Breast epithelium (tissue), 4 donors: Measurements from ENCODE around the gene KCNC3. TPM values are rescaled to one million over a fixed set of nuclear protein-coding genes. Genes with fewer than 3 reads are reported as not detected.

ENCODE experiments used
- DNase-seq, 2 donors: peaks; one replicate each; pipeline ENCODE4 v3.0.0-alpha.2; 2019; ENCODE audit warnings: low spot score in 2 of 2
- H3K27ac ChIP-seq, 2 donors: fragments of 200-600 bp; sonication (generic) in 1 of 2; one replicate each; pipeline ENCODE4 v1.5.1; 2016 to 2019; ENCODE audit warnings: mild to moderate bottlenecking in 1 of 2
- H3K27me3 ChIP-seq, 2 donors: fragments of 200-600 bp; sonication (generic) in 1 of 2; one replicate each; pipeline versions ENCODE4 v1.5.1 to v1.6.0; 2017 to 2019; ENCODE audit warnings: control low read depth in 1 of 2, mild to moderate bottlenecking in 1 of 2
- H3K36me3 ChIP-seq: fragments of 200-600 bp; one replicate; pipeline ENCODE4 v1.5.1; 2019
- H3K4me1 ChIP-seq, 2 donors: fragments of 200-600 bp; sonication (generic); one replicate each; pipeline ENCODE4 v1.5.1; 2016 to 2019; ENCODE audit warnings: control low read depth in 1 of 2
- H3K4me3 ChIP-seq, 3 donors: fragments of 200-600 bp; sonication (generic); 1 replicate in 2 of 3; 2 replicates in 1 of 3; pipeline ENCODE4 v1.5.1; 2016 to 2019; ENCODE audit warnings: mild to moderate bottlenecking in 3 of 3, moderate library complexity in 2 of 3
- H3K9me3 ChIP-seq, 2 donors: fragments of 200-600 bp; sonication (generic) in 1 of 2; one replicate each; pipeline ENCODE4 v1.5.1; 2016 to 2019; ENCODE audit warnings: control low read depth in 1 of 2
- CTCF ChIP-seq, 3 donors: fragments of 450-650 bp; IDR thresholded peaks; one replicate each; pipeline ENCODE4 v1.5.1; 2016 to 2017; ENCODE audit warnings: antibody characterized with exemption in 3 of 3, mild to moderate bottlenecking in 3 of 3, moderate library complexity in 3 of 3
- POLR2A ChIP-seq: fragments of 450-650 bp; IDR thresholded peaks from one replicate; pipeline ENCODE4 v1.6.1; 2016; ENCODE audit warnings: antibody characterized with exemption, mild to moderate bottlenecking, moderate library complexity
- POLR2AphosphoS5 ChIP-seq, 3 donors: sonication (generic); formaldehyde crosslinking; IDR thresholded peaks; one replicate each; pipeline ENCODE4 v1.6.1; 2017; ENCODE audit warnings: antibody characterized with exemption in 3 of 3
- intact Hi-C: fragments of 100-400 bp; cut with DNase I; formaldehyde crosslinking; loops from one replicate; pipeline ENCODE4 v1.15.1; 2023; ENCODE audit warnings: low total_unique reads
- total RNA-seq, 3 donors: library from RNA; depleted of rRNA; stranded (reverse); fragments of >200 nt; gene quantifications; one replicate each; pipeline ENCODE4 v1.1.0, GENCODE V29; 2016

The KCNC3 gene
- total RNA-seq, 3 donors from 2014 or later = 0.32 to 3.7 (median 1.6) TPM

DNA sequence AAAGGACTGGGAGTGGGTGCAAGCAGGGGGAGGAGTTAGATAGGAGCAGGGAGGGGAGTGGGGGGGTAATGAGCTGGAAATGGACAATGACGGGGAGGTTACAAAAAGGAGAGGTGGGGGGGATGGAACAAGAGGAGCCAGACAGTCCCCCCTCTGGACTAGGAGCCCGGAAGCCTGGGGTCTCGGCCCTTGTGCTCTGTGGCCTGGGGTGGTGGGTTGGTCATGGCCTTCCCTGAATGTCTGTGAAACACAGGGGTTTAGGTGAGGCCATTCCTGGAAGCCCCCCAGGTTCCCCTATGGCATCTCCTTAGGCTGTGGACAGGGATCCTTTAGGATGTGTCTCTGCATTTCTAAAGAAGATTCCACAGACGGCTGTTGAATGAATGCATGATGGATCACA lies 12.1 kb downstream of the KCNC3 start:
- Histone ChIP-seq H3K4me1 (no peaks in the 10 kb centered on the region), H3K36me3 (no peaks in the 10 kb centered on the region), H3K4me3 (no peak overlapping the region), H3K9me3 (no peaks in the 10 kb centered on the region), H3K27me3 (peaks cover 3 to 40% of the 10 kb centered on the region in 2 donors), H3K27ac (no peak overlapping the region)
- no peak for TF ChIP-seq CTCF (IDR thresholded peaks at IDR 0.05)
- intact Hi-C loops = no loop called here
- DNase-seq = no peak

GRCh38 chr19:50315773-50316448 lies 13.3 kb downstream of the KCNC3 start:
- Histone ChIP-seq H3K27ac (no peak overlapping the region), H3K9me3 (no peaks in the 10 kb centered on the region), H3K36me3 (no peaks in the 10 kb centered on the region), H3K27me3 (peaks cover 3 to 51% of the 10 kb centered on the region in 2 donors), H3K4me1 (no peaks in the 10 kb centered on the region), H3K4me3 (peak overlapping the region in 2 of 3 donors; percentile 26 to 38)
- TF ChIP-seq POLR2AphosphoS5 (IDR thresholded peaks at IDR 0.05) (no peak), CTCF (IDR thresholded peaks at IDR 0.05) (no peak), POLR2A (no peak)
- DNase-seq = no peak
- intact Hi-C loops = no loop called here

DNA sequence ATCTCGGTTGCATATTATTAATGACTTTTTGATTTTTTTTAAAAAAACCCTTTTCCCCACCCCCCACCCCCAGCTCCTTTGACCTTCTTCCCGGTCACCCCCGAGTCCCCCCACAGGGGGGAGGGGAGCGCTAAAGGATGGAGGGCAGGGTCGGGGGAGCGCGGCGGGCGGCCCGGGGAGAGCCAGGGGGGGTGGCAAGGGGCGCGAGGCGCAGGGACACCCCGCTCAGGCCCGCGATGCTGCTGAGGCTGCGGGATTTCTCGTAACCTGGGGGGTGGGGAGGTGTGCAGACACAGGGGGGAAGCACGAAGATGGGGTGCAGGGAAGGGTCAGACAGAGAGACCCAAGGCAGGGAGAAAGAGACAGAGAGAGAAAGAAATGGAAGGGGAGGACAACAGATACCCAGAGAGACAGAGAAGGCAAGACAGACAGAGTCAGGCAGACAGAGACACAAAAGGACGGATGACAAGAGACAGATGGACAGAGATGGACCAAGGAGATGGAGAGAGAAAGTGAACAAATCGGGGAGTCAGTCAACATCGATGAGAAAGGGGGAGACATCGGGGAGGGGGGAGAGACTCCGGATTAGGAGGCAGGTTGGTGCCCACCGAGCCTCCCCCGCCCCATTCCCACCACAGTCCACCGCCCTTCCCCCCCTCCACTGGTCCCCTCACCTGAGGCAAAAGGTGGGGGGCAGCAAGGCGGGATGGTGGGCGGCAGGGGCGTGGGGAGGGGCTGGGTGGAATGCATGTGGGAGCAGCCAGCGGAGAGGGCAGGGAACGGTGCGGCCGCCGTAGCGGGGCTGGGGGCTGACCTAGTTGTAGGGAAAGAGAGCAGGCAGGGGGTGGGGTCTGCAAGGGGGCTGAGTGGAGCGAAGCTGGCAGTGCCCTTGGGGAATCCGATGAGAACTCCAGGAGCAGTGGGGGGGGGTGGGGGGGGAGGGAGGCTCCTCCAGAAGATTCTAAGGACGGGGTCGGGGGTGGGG lies 14.2 kb downstream of the KCNC3 start:
- Histone ChIP-seq H3K4me1 (no peaks in the 10 kb centered on the region), H3K4me3 (peak overlapping the region in 1 of 3 donors; percentile 38), H3K9me3 (no peaks in the 10 kb centered on the region), H3K27me3 (peaks cover 3 to 52% of the 10 kb centered on the region in 2 donors), H3K27ac (no peak overlapping the region), H3K36me3 (no peaks in the 10 kb centered on the region)
- no peak for DNase-seq
- no peak for TF ChIP-seq POLR2A
- TF ChIP-seq CTCF (IDR thresholded peaks at IDR 0.05) = no peak
- no peak for TF ChIP-seq POLR2AphosphoS5 (IDR thresholded peaks at IDR 0.05)
- intact Hi-C loops = no loop called here

- peaks cover 3 to 52% of the 10 kb centered on the region in 2 donors for H3K27me3 ChIP-seq
- TF ChIP-seq POLR2AphosphoS5 (IDR thresholded peaks at IDR 0.05) = no peak
- no peak for TF ChIP-seq CTCF (IDR thresholded peaks at IDR 0.05)
- no peak for TF ChIP-seq POLR2A
These were observed 15.2 kb downstream of the KCNC3 start for GRCh38 chr19:50313812-50314536.

More at GRCh38 chr19:50313812-50314536, 15.2 kb downstream of the KCNC3 start:
- H3K4me1 ChIP-seq = no peaks in the 10 kb centered on the region
- H3K27ac ChIP-seq = no peak overlapping the region
- H3K36me3 ChIP-seq = no peaks in the 10 kb centered on the region
- intact Hi-C loops = no loop called here
- H3K4me3 ChIP-seq = peak overlapping the region in 1 of 3 donors; percentile 2
- DNase-seq = no peak
- H3K9me3 ChIP-seq = no peaks in the 10 kb centered on the region
